HEK293 (cell line): Measurements from ENCODE around the gene HOXC10.
A peak's percentile ranks its signal among the peaks of the same experiment; 100 is the strongest.

Source experiments
- FEZF1 ChIP-seq: fragments of 450-650 bp; formaldehyde crosslinking; IDR thresholded peaks from 2 replicates; pipeline ENCODE4 v1.5.1; 2016; ENCODE audit warnings: missing biosample characterization, missing genetic modification characterization
- HOXC10 ChIP-seq: sonication (generic); formaldehyde crosslinking; IDR thresholded peaks from 2 replicates; pipeline ENCODE4 v1.8.1; 2023; ENCODE audit warnings: mild to moderate bottlenecking, missing genetic modification reagents
- KLF10 ChIP-seq: fragments of 450-650 bp; IDR thresholded peaks from 2 replicates; pipeline ENCODE4 v1.5.1; 2018; ENCODE audit warnings: missing biosample characterization, mild to moderate bottlenecking, missing genetic modification characterization
- KLF16 ChIP-seq: fragments of 450-650 bp; formaldehyde crosslinking; IDR thresholded peaks from 2 replicates; pipeline ENCODE4 v1.5.1; 2017; ENCODE audit warnings: missing biosample characterization, missing genetic modification characterization
- KLF9 ChIP-seq: fragments of 450-650 bp; formaldehyde crosslinking; IDR thresholded peaks from 2 replicates; pipeline ENCODE4 v1.5.1; 2016; ENCODE audit warnings: missing biosample characterization, missing genetic modification characterization, low read depth
- MYNN ChIP-seq: fragments of 450-650 bp; formaldehyde crosslinking; IDR thresholded peaks from 2 replicates; pipeline ENCODE4 v1.5.1; 2016; ENCODE audit warnings: missing biosample characterization, missing genetic modification characterization, borderline replicate concordance
- WT1 ChIP-seq: fragments of 450-650 bp; formaldehyde crosslinking; IDR thresholded peaks from 2 replicates; pipeline ENCODE4 v1.5.1; 2016; ENCODE audit warnings: missing biosample characterization, missing genetic modification characterization
- YY1 ChIP-seq: fragments of 450-650 bp; formaldehyde crosslinking; IDR thresholded peaks from 2 replicates; pipeline ENCODE4 v1.5.1; 2018; ENCODE audit warnings: missing biosample characterization, missing genetic modification characterization
- ZBTB17 ChIP-seq: fragments of 450-650 bp; formaldehyde crosslinking; IDR thresholded peaks from 2 replicates; pipeline ENCODE4 v1.5.1; 2016; ENCODE audit warnings: missing biosample characterization, missing genetic modification characterization
- ZFP3 ChIP-seq: fragments of 450-650 bp; formaldehyde crosslinking; IDR thresholded peaks from 2 replicates; pipeline ENCODE4 v1.5.1; 2016; ENCODE audit warnings: low read depth, missing biosample characterization, missing genetic modification characterization
- ZNF112 ChIP-seq: fragments of 450-650 bp; formaldehyde crosslinking; IDR thresholded peaks from 2 replicates; pipeline ENCODE4 v1.5.0; 2017; ENCODE audit warnings: missing biosample characterization, missing genetic modification characterization
- ZNF146 ChIP-seq: fragments of 450-650 bp; formaldehyde crosslinking; IDR thresholded peaks from 2 replicates; pipeline ENCODE4 v1.5.1; 2016; ENCODE audit warnings: missing biosample characterization, missing genetic modification characterization
- ZNF16 ChIP-seq: fragments of 450-650 bp; formaldehyde crosslinking; IDR thresholded peaks from 2 replicates; pipeline ENCODE4 v1.5.1; 2016; ENCODE audit warnings: low read depth, missing biosample characterization, missing genetic modification characterization
- ZNF169 ChIP-seq: fragments of 450-650 bp; formaldehyde crosslinking; IDR thresholded peaks from 2 replicates; pipeline ENCODE4 v1.5.1; 2016; ENCODE audit warnings: missing biosample characterization, missing genetic modification characterization
- ZNF221 ChIP-seq: fragments of 450-650 bp; formaldehyde crosslinking; IDR thresholded peaks from 2 replicates; pipeline ENCODE4 v1.5.1; 2017; ENCODE audit warnings: missing biosample characterization, missing genetic modification characterization, borderline replicate concordance
- ZNF311 ChIP-seq: fragments of 450-650 bp; formaldehyde crosslinking; IDR thresholded peaks from 2 replicates; pipeline ENCODE4 v1.5.1; 2017; ENCODE audit warnings: missing biosample characterization, missing genetic modification characterization, borderline replicate concordance
- ZNF324 ChIP-seq: fragments of 450-650 bp; formaldehyde crosslinking; IDR thresholded peaks from 2 replicates; pipeline ENCODE4 v1.5.1; 2016; ENCODE audit warnings: missing biosample characterization, missing genetic modification characterization
- ZNF37A ChIP-seq: fragments of 450-650 bp; IDR thresholded peaks from 2 replicates; pipeline ENCODE4 v1.5.1; 2018; ENCODE audit warnings: missing biosample characterization, missing genetic modification characterization
- ZNF391 ChIP-seq: fragments of 450-650 bp; formaldehyde crosslinking; IDR thresholded peaks from 2 replicates; pipeline ENCODE4 v1.5.1; 2016; ENCODE audit warnings: low read depth, missing biosample characterization, missing genetic modification characterization, borderline replicate concordance
- ZNF394 ChIP-seq: fragments of 450-650 bp; formaldehyde crosslinking; IDR thresholded peaks from 2 replicates; pipeline ENCODE4 v1.5.1; 2016; ENCODE audit warnings: missing biosample characterization, missing genetic modification characterization, mild to moderate bottlenecking, moderate library complexity, borderline replicate concordance
- ZNF416 ChIP-seq: fragments of 450-650 bp; formaldehyde crosslinking; IDR thresholded peaks from 2 replicates; pipeline ENCODE4 v1.5.1; 2016; ENCODE audit warnings: missing biosample characterization, missing genetic modification characterization
- ZNF473 ChIP-seq: fragments of 450-650 bp; formaldehyde crosslinking; IDR thresholded peaks from 2 replicates; pipeline ENCODE4 v1.5.1; 2017; ENCODE audit warnings: missing biosample characterization, missing genetic modification characterization
- ZNF48 ChIP-seq: fragments of 450-650 bp; formaldehyde crosslinking; IDR thresholded peaks from 2 replicates; pipeline ENCODE4 v1.5.1; 2016; ENCODE audit warnings: missing biosample characterization, missing genetic modification characterization
- ZNF530 ChIP-seq: fragments of 450-650 bp; formaldehyde crosslinking; IDR thresholded peaks from 2 replicates; pipeline ENCODE4 v1.5.1; 2016; ENCODE audit warnings: low read depth, missing biosample characterization, missing genetic modification characterization
- ZNF658 ChIP-seq: fragments of 450-650 bp; formaldehyde crosslinking; IDR thresholded peaks from 2 replicates; pipeline ENCODE4; 2016; ENCODE audit warnings: missing biosample characterization, missing genetic modification characterization
- ZNF670 ChIP-seq: fragments of 450-650 bp; formaldehyde crosslinking; IDR thresholded peaks from 2 replicates; pipeline ENCODE4 v1.5.1; 2016; ENCODE audit warnings: missing biosample characterization, missing genetic modification characterization, low read depth
- ZNF776 ChIP-seq: fragments of 450-650 bp; formaldehyde crosslinking; IDR thresholded peaks from 2 replicates; pipeline ENCODE4 v1.5.0; 2017; ENCODE audit warnings: missing biosample characterization, missing genetic modification characterization, borderline replicate concordance
- ZSCAN30 ChIP-seq: fragments of 450-650 bp; IDR thresholded peaks from 2 replicates; pipeline ENCODE4 v1.5.1; 2018; ENCODE audit warnings: missing biosample characterization, mild to moderate bottlenecking, missing genetic modification characterization, moderate library complexity
- TF ChIP-seq, protein P1 (sequence below): fragments of 450-650 bp; formaldehyde crosslinking; IDR thresholded peaks from 2 replicates; pipeline ENCODE4; 2016; ENCODE audit warnings: missing biosample characterization, missing genetic modification characterization
- TF ChIP-seq, protein P2 (sequence below): fragments of 450-650 bp; formaldehyde crosslinking; IDR thresholded peaks from 2 replicates; pipeline ENCODE4 v1.5.1; 2017; ENCODE audit warnings: missing biosample characterization, missing genetic modification characterization
- TF ChIP-seq, protein P3 (sequence below): fragments of 450-650 bp; formaldehyde crosslinking; IDR thresholded peaks from 2 replicates; pipeline ENCODE4 v1.5.1; 2016; ENCODE audit warnings: missing biosample characterization, missing genetic modification characterization
- TF ChIP-seq, protein P4 (sequence below): fragments of 450-650 bp; formaldehyde crosslinking; IDR thresholded peaks from 2 replicates; pipeline ENCODE4 v1.5.1; 2016; ENCODE audit warnings: missing biosample characterization, missing genetic modification characterization

Gene HOXC10

DNA sequence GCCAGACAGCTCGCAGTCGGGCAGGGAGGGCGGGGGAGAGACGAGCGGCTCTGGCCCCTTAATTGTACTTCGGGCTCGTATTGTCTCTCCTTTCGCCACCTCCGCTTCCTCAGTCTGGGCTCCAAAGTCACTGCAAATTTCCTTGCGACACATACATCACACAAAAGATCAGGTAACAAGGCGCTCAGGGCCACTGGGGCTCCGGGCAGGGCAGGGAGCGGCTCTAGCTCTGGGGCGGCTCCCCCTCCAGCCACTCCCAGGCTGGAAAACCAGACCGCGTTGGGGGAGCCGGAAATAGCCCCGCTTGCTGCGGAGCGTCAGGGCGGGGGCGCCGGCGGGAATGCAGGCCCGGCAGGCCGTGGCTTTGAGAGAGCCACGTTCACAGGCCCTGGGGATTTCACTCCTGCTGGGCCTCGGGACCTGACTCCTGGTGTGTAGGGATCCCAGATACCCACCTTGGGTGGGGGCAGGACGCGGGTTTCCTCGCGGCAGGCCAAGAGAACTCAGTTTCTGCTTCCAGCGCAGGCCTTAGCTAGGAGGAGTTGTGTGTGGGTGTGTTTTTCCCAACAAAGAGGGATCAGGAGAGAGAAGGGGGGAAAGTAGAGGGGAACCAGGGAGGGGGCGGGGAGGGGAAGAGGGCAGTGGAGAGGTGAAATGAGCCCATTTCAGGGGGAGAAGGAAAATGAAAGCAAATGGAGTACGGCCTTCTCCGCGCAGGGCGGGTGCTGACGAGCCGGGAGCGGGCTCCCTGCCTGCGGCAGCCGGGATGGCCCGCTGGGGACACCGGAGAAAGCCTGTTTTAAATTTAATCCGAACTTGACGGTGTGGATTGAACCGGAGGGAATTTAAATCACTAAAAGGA lies 10.7 kb downstream of the HOXC10 start (continued):
- TF ChIP-seq, protein P1, sequence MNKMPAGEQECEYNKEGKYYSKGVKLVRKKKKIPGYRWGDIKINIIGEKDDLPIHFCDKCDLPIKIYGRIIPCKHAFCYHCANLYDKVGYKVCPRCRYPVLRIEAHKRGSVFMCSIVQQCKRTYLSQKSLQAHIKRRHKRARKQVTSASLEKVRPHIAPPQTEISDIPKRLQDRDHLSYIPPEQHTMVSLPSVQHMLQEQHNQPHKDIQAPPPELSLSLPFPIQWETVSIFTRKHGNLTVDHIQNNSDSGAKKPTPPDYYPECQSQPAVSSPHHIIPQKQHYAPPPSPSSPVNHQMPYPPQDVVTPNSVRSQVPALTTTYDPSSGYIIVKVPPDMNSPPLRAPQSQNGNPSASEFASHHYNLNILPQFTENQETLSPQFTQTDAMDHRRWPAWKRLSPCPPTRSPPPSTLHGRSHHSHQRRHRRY: no peak
- peak; percentile 35; the same call in 1 of the 2 replicates for TF ChIP-seq ZNF391
- TF ChIP-seq, protein P2, sequence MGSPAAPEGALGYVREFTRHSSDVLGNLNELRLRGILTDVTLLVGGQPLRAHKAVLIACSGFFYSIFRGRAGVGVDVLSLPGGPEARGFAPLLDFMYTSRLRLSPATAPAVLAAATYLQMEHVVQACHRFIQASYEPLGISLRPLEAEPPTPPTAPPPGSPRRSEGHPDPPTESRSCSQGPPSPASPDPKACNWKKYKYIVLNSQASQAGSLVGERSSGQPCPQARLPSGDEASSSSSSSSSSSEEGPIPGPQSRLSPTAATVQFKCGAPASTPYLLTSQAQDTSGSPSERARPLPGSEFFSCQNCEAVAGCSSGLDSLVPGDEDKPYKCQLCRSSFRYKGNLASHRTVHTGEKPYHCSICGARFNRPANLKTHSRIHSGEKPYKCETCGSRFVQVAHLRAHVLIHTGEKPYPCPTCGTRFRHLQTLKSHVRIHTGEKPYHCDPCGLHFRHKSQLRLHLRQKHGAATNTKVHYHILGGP: no peak
- no peak for TF ChIP-seq ZNF311 (tag by site-specific recombination)
- TF ChIP-seq ZNF48 (tag by site-specific recombination): no peak
- peak; percentile 47 for TF ChIP-seq FEZF1
- TF ChIP-seq ZNF670: no peak
- TF ChIP-seq YY1 (tag by site-specific recombination): no peak
- TF ChIP-seq ZNF169 (tag by site-specific recombination): no peak
- peak; percentile 59; the same call in 1 of the 2 replicates for TF ChIP-seq WT1 (tag by site-specific recombination)
- TF ChIP-seq, protein P3, sequence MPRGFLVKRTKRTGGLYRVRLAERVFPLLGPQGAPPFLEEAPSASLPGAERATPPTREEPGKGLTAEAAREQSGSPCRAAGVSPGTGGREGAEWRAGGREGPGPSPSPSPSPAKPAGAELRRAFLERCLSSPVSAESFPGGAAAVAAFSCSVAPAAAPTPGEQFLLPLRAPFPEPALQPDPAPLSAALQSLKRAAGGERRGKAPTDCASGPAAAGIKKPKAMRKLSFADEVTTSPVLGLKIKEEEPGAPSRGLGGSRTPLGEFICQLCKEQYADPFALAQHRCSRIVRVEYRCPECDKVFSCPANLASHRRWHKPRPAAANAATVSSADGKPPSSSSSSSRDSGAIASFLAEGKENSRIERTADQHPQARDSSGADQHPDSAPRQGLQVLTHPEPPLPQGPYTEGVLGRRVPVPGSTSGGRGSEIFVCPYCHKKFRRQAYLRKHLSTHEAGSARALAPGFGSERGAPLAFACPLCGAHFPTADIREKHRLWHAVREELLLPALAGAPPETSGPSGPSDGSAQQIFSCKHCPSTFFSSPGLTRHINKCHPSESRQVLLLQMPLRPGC (tag by site-specific recombination): peak; percentile 35; the same call in 1 of the 2 replicates
- 0 out of 2 replicates have a peak, but pooled peaks have one; percentile 9 for TF ChIP-seq ZNF146 (tag by site-specific recombination)
- no peak for TF ChIP-seq HOXC10
- peak; percentile 67; the same call in 1 of the 2 replicates for TF ChIP-seq ZNF394 (tag by site-specific recombination)
- TF ChIP-seq ZFP3: no peak
- TF ChIP-seq ZNF112 (tag by site-specific recombination): no peak
- TF ChIP-seq ZNF221 (tag by site-specific recombination): no peak
- no peak for TF ChIP-seq ZNF37A (tag by site-specific recombination)
- peak; percentile 44 for TF ChIP-seq KLF9 (tag by site-specific recombination)
- peak; percentile 95 for TF ChIP-seq ZBTB17 (tag by site-specific recombination)
- TF ChIP-seq KLF10 (tag by site-specific recombination): peak; percentile 79
- TF ChIP-seq ZNF416 (tag by site-specific recombination): no peak
- TF ChIP-seq ZSCAN30 (tag by site-specific recombination): peak; percentile 71
- TF ChIP-seq KLF16 (tag by site-specific recombination): 0 out of 2 replicates have a peak, but pooled peaks have one; percentile 40
- TF ChIP-seq, protein P4, sequence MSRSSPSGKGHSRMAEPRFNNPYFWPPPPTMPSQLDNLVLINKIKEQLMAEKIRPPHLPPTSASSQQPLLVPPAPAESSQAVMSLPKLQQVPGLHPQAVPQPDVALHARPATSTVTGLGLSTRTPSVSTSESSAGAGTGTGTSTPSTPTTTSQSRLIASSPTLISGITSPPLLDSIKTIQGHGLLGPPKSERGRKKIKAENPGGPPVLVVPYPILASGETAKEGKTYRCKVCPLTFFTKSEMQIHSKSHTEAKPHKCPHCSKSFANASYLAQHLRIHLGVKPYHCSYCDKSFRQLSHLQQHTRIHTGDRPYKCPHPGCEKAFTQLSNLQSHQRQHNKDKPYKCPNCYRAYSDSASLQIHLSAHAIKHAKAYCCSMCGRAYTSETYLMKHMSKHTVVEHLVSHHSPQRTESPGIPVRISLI: no peak
- no peak for TF ChIP-seq ZNF658 (tag by site-specific recombination)
- TF ChIP-seq ZNF16: no peak
- no peak for TF ChIP-seq ZNF473
- no peak for TF ChIP-seq ZNF776
- no peak for TF ChIP-seq MYNN (tag by site-specific recombination)
- TF ChIP-seq ZNF324 (tag by site-specific recombination): no peak
- TF ChIP-seq ZNF530: no peak
